ENCODE data around the gene CCDC30. TPM values are rescaled to one million over a fixed set of nuclear protein-coding genes. Genes with fewer than 3 reads are reported as not detected.

Gene CCDC30
- polyA plus RNA-seq, 3 donors = 0.95 to 1.5 (median 1.2) TPM

GRCh38 chr1:42466030-42466429 lies 2.9 kb downstream of the CCDC30 start:
- Histone ChIP-seq H3K9me3 (replicated peaks in 1 of 2; ENCODE audit: control insufficient read depth in 1 of 2, insufficient read depth in 1 of 2, low read length in 2 of 2) (no peaks in the 10 kb centered on the region), H2AFZ (ENCODE audit: insufficient read depth, low read depth, low read length, poor library complexity, severe bottlenecking) (no peak overlapping the region), H4K20me1 (ENCODE audit: insufficient read depth, low read length) (no peaks in the 10 kb centered on the region), H3K4me3 (replicated peaks in 1 of 3; ENCODE audit: low read depth in 2 of 3, low read length in 3 of 3) (no peak overlapping the region), H3K27ac (ENCODE audit: low read depth in 1 of 2, low read length in 2 of 2) (no peak overlapping the region), H3K4me1 (ENCODE audit: control insufficient read depth in 1 of 2, insufficient read depth in 2 of 2, low read length in 2 of 2) (peaks cover 16% of the 10 kb centered on the region in 2 donors), H3K4me2 (replicated peaks; ENCODE audit: extremely low read depth, low read length, poor library complexity, severe bottlenecking) (no peak overlapping the region), H3K36me3 (replicated peaks in 1 of 2; ENCODE audit: control insufficient read depth in 1 of 2, insufficient read depth in 2 of 2, low read length in 2 of 2) (peaks cover 0 to 6% of the 10 kb centered on the region in 2 donors), H3K9ac (ENCODE audit: insufficient read depth, low read length, poor library complexity, severe bottlenecking) (no peak overlapping the region), H3K79me2 (ENCODE audit: insufficient read depth, low read length) (no peaks in the 10 kb centered on the region), H3K27me3 (ENCODE audit: control insufficient read depth in 2 of 2, insufficient read depth in 2 of 2, low read length in 2 of 2) (no peaks in the 10 kb centered on the region)
- 88% methylated on average over 1 of the region's 2 CpGs for WGBS (ENCODE audit: insufficient coverage)
- intact Hi-C loops (cut with micrococcal nuclease) = loop anchor here (10.0 kb wide), 2 partner anchors 131 to 299 kb away; partner anchors contain the start of genes C1orf50 (in 1 of the 2), FOXJ3 (in 1 of the 2) and P3H1 (in 1 of the 2)
- H3K27ac Mint-ChIP-seq = no peak overlapping the region
- H3K27me3 Mint-ChIP-seq (ENCODE audit: low read depth in 3 of 3) = peaks cover 0 to 2% (median 2%) of the 10 kb centered on the region in 3 donors
- no peaks in the 10 kb centered on the region for H3K9me3 Mint-ChIP-seq
- no peak for DNase-seq
- peaks cover 23% of the 10 kb centered on the region for H3K4me1 Mint-ChIP-seq
- H3K36me3 Mint-ChIP-seq = peaks cover 7 to 12% of the 10 kb centered on the region in 2 donors
- H3K4me3 Mint-ChIP-seq = no peak overlapping the region
- TF ChIP-seq, protein P1, sequence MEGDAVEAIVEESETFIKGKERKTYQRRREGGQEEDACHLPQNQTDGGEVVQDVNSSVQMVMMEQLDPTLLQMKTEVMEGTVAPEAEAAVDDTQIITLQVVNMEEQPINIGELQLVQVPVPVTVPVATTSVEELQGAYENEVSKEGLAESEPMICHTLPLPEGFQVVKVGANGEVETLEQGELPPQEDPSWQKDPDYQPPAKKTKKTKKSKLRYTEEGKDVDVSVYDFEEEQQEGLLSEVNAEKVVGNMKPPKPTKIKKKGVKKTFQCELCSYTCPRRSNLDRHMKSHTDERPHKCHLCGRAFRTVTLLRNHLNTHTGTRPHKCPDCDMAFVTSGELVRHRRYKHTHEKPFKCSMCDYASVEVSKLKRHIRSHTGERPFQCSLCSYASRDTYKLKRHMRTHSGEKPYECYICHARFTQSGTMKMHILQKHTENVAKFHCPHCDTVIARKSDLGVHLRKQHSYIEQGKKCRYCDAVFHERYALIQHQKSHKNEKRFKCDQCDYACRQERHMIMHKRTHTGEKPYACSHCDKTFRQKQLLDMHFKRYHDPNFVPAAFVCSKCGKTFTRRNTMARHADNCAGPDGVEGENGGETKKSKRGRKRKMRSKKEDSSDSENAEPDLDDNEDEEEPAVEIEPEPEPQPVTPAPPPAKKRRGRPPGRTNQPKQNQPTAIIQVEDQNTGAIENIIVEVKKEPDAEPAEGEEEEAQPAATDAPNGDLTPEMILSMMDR (IDR thresholded peaks at IDR 0.05) = no peak

- H3K27ac ChIP-seq (ENCODE audit: low read depth in 1 of 2, low read length in 2 of 2) = no peak overlapping the region
Observed at GRCh38 chr1:42469727-42470126, 6.6 kb downstream of the CCDC30 start.

More at GRCh38 chr1:42469727-42470126, 6.6 kb downstream of the CCDC30 start:
- Histone ChIP-seq H3K9ac (ENCODE audit: insufficient read depth, low read length, poor library complexity, severe bottlenecking) (no peak overlapping the region), H2AFZ (ENCODE audit: insufficient read depth, low read depth, low read length, poor library complexity, severe bottlenecking) (no peak overlapping the region), H3K4me3 (replicated peaks in 1 of 3; ENCODE audit: low read depth in 2 of 3, low read length in 3 of 3) (no peak overlapping the region), H3K4me2 (replicated peaks; ENCODE audit: extremely low read depth, low read length, poor library complexity, severe bottlenecking) (no peak overlapping the region), H3K9me3 (replicated peaks in 1 of 2; ENCODE audit: control insufficient read depth in 1 of 2, insufficient read depth in 1 of 2, low read length in 2 of 2) (no peaks in the 10 kb centered on the region), H3K27me3 (ENCODE audit: control insufficient read depth in 2 of 2, insufficient read depth in 2 of 2, low read length in 2 of 2) (no peaks in the 10 kb centered on the region), H3K36me3 (replicated peaks in 1 of 2; ENCODE audit: control insufficient read depth in 1 of 2, insufficient read depth in 2 of 2, low read length in 2 of 2) (no peaks in the 10 kb centered on the region), H4K20me1 (ENCODE audit: insufficient read depth, low read length) (no peaks in the 10 kb centered on the region), H3K79me2 (ENCODE audit: insufficient read depth, low read length) (no peaks in the 10 kb centered on the region), H3K4me1 (ENCODE audit: control insufficient read depth in 1 of 2, insufficient read depth in 2 of 2, low read length in 2 of 2) (no peaks in the 10 kb centered on the region)
- 94% methylated on average over 2 of the region's 2 CpGs for WGBS (ENCODE audit: insufficient coverage)
- Mint-ChIP-seq H3K9me3 (no peaks in the 10 kb centered on the region), H3K4me3 (no peak overlapping the region), H3K36me3 (peaks cover 0 to 3% of the 10 kb centered on the region in 2 donors), H3K27ac (no peak overlapping the region), H3K27me3 (ENCODE audit: low read depth in 3 of 3) (peaks cover 0 to 2% (median 0%) of the 10 kb centered on the region in 3 donors), H3K4me1 (no peaks in the 10 kb centered on the region)
- no peak for DNase-seq
- TF ChIP-seq, protein P1 (IDR thresholded peaks at IDR 0.05) = no peak
- intact Hi-C loops (cut with micrococcal nuclease) = loop anchor here (10.0 kb wide), 2 partner anchors 135 to 295 kb away; partner anchors contain the start of genes C1orf50 (in 1 of the 2), FOXJ3 (in 1 of the 2) and P3H1 (in 1 of the 2)
